ENCODE measurements around the gene IRAG1.
"Not testable (repeated sequence)": the region's sequence is repeated elsewhere in the genome, so short reads cannot be mapped to it uniquely, and the experiment has no call there.

IRAG1 gene

GRCh38 chr11:10692531-10693115 is 932 bp downstream of the IRAG1 start:
- no peak overlapping the region for H3K27ac Mint-ChIP-seq
- H3K36me3 Mint-ChIP-seq = no peaks in the 10 kb centered on the region
- DNase-seq (ENCODE audit: low spot score in 2 of 2) = no peak
- no peaks in the 10 kb centered on the region for H3K9me3 Mint-ChIP-seq
- peaks cover 4% of the 10 kb centered on the region for H3K27me3 Mint-ChIP-seq
- no peak overlapping the region for H3K4me3 Mint-ChIP-seq
- no peak for ATAC-seq (ENCODE audit: low read depth)
- H3K4me1 Mint-ChIP-seq = peaks cover 8% of the 10 kb centered on the region

GRCh38 chr11:10688401-10688800 is 5.2 kb downstream of the IRAG1 start:
- Mint-ChIP-seq H3K27me3 (peaks cover 2% of the 10 kb centered on the region), H3K36me3 (no peaks in the 10 kb centered on the region), H3K4me3 (no peak overlapping the region), H3K9me3 (no peaks in the 10 kb centered on the region), H3K27ac (no peak overlapping the region), H3K4me1 (peaks cover 8% of the 10 kb centered on the region)
- DNase-seq (ENCODE audit: low spot score in 2 of 2) (no peak), ATAC-seq (ENCODE audit: low read depth) (no peak)

GRCh38 chr11:10686311-10686710 is 7.2 kb downstream of the IRAG1 start:
- no peak for DNase-seq (ENCODE audit: low spot score in 2 of 2)
- Mint-ChIP-seq H3K27ac (no peak overlapping the region), H3K4me1 (peaks cover 8% of the 10 kb centered on the region), H3K4me3 (no peak overlapping the region), H3K27me3 (no peaks in the 10 kb centered on the region), H3K9me3 (no peaks in the 10 kb centered on the region), H3K36me3 (no peaks in the 10 kb centered on the region)
- no peak for ATAC-seq (ENCODE audit: low read depth)

- Mint-ChIP-seq H3K4me3 (no peak overlapping the region), H3K27ac (no peak overlapping the region)
- no peak for ATAC-seq (ENCODE audit: low read depth)
Observed at GRCh38 chr11:10683429-10683828, 10.1 kb downstream of the IRAG1 start.

GRCh38 chr11:10680956-10681487 is 12.5 kb downstream of the IRAG1 start:
- Mint-ChIP-seq H3K27ac (no peak overlapping the region), H3K27me3 (peaks cover 23% of the 10 kb centered on the region), H3K36me3 (peaks cover 2% of the 10 kb centered on the region), H3K4me1 (peaks cover 2% of the 10 kb centered on the region), H3K9me3 (peaks cover 2% of the 10 kb centered on the region), H3K4me3 (no peak overlapping the region)
- DNase-seq (ENCODE audit: low spot score in 2 of 2) = no peak
- no peak for ATAC-seq (ENCODE audit: low read depth)

More at GRCh38 chr11:10683429-10683828, 10.1 kb downstream of the IRAG1 start:
- peaks cover 9% of the 10 kb centered on the region for H3K27me3 Mint-ChIP-seq
- no peaks in the 10 kb centered on the region for H3K36me3 Mint-ChIP-seq
- H3K9me3 Mint-ChIP-seq = no peaks in the 10 kb centered on the region
- no peak for DNase-seq (ENCODE audit: low spot score in 2 of 2)
- peaks cover 5% of the 10 kb centered on the region for H3K4me1 Mint-ChIP-seq

GRCh38 chr11:10680279-10680678 is 13.3 kb downstream of the IRAG1 start:
- not testable (repeated sequence) for H3K4me1 Mint-ChIP-seq; H3K36me3 Mint-ChIP-seq; H3K27ac Mint-ChIP-seq; H3K4me3 Mint-ChIP-seq; ATAC-seq (ENCODE audit: low read depth); DNase-seq (ENCODE audit: low spot score in 2 of 2); H3K9me3 Mint-ChIP-seq
- peaks cover 28% of the 10 kb centered on the region for H3K27me3 Mint-ChIP-seq

GRCh38 chr11:10679644-10680043 is 13.9 kb downstream of the IRAG1 start:
- Mint-ChIP-seq H3K4me1 (peaks cover 9% of the 10 kb centered on the region), H3K27me3 (peaks cover 30% of the 10 kb centered on the region), H3K9me3 (peaks cover 2% of the 10 kb centered on the region), H3K27ac (no peak overlapping the region), H3K36me3 (peaks cover 2% of the 10 kb centered on the region), H3K4me3 (no peak overlapping the region)
- DNase-seq (ENCODE audit: low spot score in 2 of 2) = no peak
- no peak for ATAC-seq (ENCODE audit: low read depth)

GRCh38 chr11:10678101-10678500 is 15.5 kb downstream of the IRAG1 start:
- H3K36me3 Mint-ChIP-seq = peaks cover 2% of the 10 kb centered on the region
- no peak overlapping the region for H3K4me3 Mint-ChIP-seq
- ATAC-seq (ENCODE audit: low read depth) (no peak), DNase-seq (ENCODE audit: low spot score in 2 of 2) (no peak)
- H3K27ac Mint-ChIP-seq = no peak overlapping the region
- H3K9me3 Mint-ChIP-seq = peaks cover 2% of the 10 kb centered on the region
- H3K27me3 Mint-ChIP-seq = peaks cover 36% of the 10 kb centered on the region
- H3K4me1 Mint-ChIP-seq = peaks cover 19% of the 10 kb centered on the region

- Mint-ChIP-seq H3K27ac (no peak overlapping the region), H3K4me1 (peaks cover 19% of the 10 kb centered on the region), H3K4me3 (no peak overlapping the region), H3K27me3 (peaks cover 38% of the 10 kb centered on the region), H3K36me3 (peaks cover 2% of the 10 kb centered on the region), H3K9me3 (peaks cover 2% of the 10 kb centered on the region)
- no peak for ATAC-seq (ENCODE audit: low read depth)
- DNase-seq (ENCODE audit: low spot score in 2 of 2) = no peak
Observed at GRCh38 chr11:10676919-10677318, 16.6 kb downstream of the IRAG1 start.

GRCh38 chr11:10674911-10675440 is 18.6 kb downstream of the IRAG1 start:
- peaks cover 19% of the 10 kb centered on the region for H3K4me1 Mint-ChIP-seq
- H3K4me3 Mint-ChIP-seq = no peak overlapping the region

GRCh38 chr11:10674440-10674855 is 19.1 kb downstream of the IRAG1 start:
- H3K4me3 Mint-ChIP-seq = no peak overlapping the region
- H3K9me3 Mint-ChIP-seq = peaks cover 2% of the 10 kb centered on the region
- H3K36me3 Mint-ChIP-seq = peaks cover 2% of the 10 kb centered on the region
- no peak for ATAC-seq (ENCODE audit: low read depth)
- H3K4me1 Mint-ChIP-seq = peaks cover 19% of the 10 kb centered on the region
- DNase-seq (ENCODE audit: low spot score in 2 of 2) = no peak
- H3K27me3 Mint-ChIP-seq = peaks cover 35% of the 10 kb centered on the region
- H3K27ac Mint-ChIP-seq = no peak overlapping the region

More at GRCh38 chr11:10674911-10675440, 18.6 kb downstream of the IRAG1 start:
- ATAC-seq (ENCODE audit: low read depth) (no peak), DNase-seq (ENCODE audit: low spot score in 2 of 2) (no peak)
- H3K36me3 Mint-ChIP-seq = peaks cover 2% of the 10 kb centered on the region
- peaks cover 37% of the 10 kb centered on the region for H3K27me3 Mint-ChIP-seq
- H3K9me3 Mint-ChIP-seq = peaks cover 2% of the 10 kb centered on the region
- H3K27ac Mint-ChIP-seq = no peak overlapping the region

GRCh38 chr11:10673501-10674062 is 20.0 kb downstream of the IRAG1 start:
- Mint-ChIP-seq H3K9me3 (peaks cover 2% of the 10 kb centered on the region), H3K4me3 (no peak overlapping the region), H3K27ac (no peak overlapping the region), H3K27me3 (peaks cover 29% of the 10 kb centered on the region), H3K4me1 (peaks cover 19% of the 10 kb centered on the region), H3K36me3 (peaks cover 2% of the 10 kb centered on the region)
- DNase-seq (ENCODE audit: low spot score in 2 of 2) = no peak
- no peak for ATAC-seq (ENCODE audit: low read depth)

- H3K9me3 Mint-ChIP-seq = no peaks in the 10 kb centered on the region
- no peak overlapping the region for H3K4me3 Mint-ChIP-seq
- H3K36me3 Mint-ChIP-seq = no peaks in the 10 kb centered on the region
- ATAC-seq (ENCODE audit: low read depth) = no peak
- peaks cover 8% of the 10 kb centered on the region for H3K27me3 Mint-ChIP-seq
- DNase-seq (ENCODE audit: low spot score in 2 of 2) = no peak
- peaks cover 15% of the 10 kb centered on the region for H3K4me1 Mint-ChIP-seq
- H3K27ac Mint-ChIP-seq = no peak overlapping the region
Observed at GRCh38 chr11:10670099-10670498, 23.5 kb downstream of the IRAG1 start.

- no peak overlapping the region for H3K27ac Mint-ChIP-seq
- ATAC-seq (ENCODE audit: low read depth) = no peak
- no peak for DNase-seq (ENCODE audit: low spot score in 2 of 2)
- H3K36me3 Mint-ChIP-seq = no peaks in the 10 kb centered on the region
- peaks cover 14% of the 10 kb centered on the region for H3K4me1 Mint-ChIP-seq
- no peak overlapping the region for H3K4me3 Mint-ChIP-seq
- no peaks in the 10 kb centered on the region for H3K9me3 Mint-ChIP-seq
- peaks cover 6% of the 10 kb centered on the region for H3K27me3 Mint-ChIP-seq
Observed at GRCh38 chr11:10669258-10670033, 24.1 kb downstream of the IRAG1 start.
